ENCODE data around the gene ANO2.

Gene ANO2

DNA sequence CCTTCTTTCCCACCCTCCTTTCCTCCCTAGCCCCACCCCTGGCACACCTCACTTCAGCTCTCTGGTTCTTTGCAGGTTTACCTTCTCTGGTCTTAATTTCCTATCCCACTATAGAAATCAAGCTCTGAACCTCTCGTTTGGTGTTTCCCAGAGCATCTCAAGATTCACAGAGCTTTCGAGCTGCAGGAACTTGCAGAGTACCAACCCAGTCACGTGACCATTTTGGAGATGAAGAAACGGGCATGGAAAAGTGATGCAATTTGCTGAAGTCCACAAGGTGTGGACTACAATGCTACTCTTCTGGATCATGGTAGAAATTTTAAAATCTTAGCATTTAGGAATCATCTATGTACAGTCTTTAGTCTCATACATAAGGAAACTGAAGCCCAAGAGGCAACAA lies 307.4 kb downstream of the ANO2 start:
- Histone ChIP-seq H3K4me1 (ENCODE audit: control insufficient read depth, insufficient read depth, low read length) (no peaks in the 10 kb centered on the region; the same call in 1 of the 2 replicates), H3K27ac (ENCODE audit: low read depth, low read length) (no peak overlapping the region), H3K36me3 (ENCODE audit: control insufficient read depth, insufficient read depth, low read length) (no peaks in the 10 kb centered on the region), H3K9ac (ENCODE audit: low read length) (no peak overlapping the region), H3K4me3 (ENCODE audit: low read depth, low read length) (no peak overlapping the region), H3K9me3 (ENCODE audit: control insufficient read depth, insufficient read depth, low read depth, low read length) (no peaks in the 10 kb centered on the region), H3K27me3 (ENCODE audit: control insufficient read depth, insufficient read depth, low read length) (no peaks in the 10 kb centered on the region)

DNA sequence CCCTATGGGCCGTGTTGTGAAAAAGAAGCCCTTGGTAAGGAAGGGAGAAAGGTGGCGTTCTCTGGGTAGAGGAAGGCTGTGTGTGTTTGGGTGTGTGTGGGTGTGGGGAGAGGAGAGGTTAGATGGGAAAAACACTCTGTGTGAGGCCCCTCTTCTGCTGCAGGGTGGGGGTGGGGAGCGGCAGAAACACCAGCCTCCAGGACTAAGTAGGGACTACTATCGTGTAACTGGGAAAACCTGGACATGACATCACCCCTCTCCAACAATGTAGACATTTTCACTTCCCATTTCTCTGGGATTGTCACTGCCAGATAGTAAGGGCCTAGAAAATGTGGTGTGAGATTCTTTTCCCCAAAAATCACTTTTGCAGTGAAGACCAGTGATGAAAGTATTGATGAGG lies 308.2 kb downstream of the ANO2 start:
- Histone ChIP-seq H3K27ac (ENCODE audit: low read depth, low read length) (no peak overlapping the region), H3K27me3 (ENCODE audit: control insufficient read depth, insufficient read depth, low read length) (no peaks in the 10 kb centered on the region), H3K9me3 (ENCODE audit: control insufficient read depth, insufficient read depth, low read depth, low read length) (no peaks in the 10 kb centered on the region), H3K4me1 (ENCODE audit: control insufficient read depth, insufficient read depth, low read length) (no peaks in the 10 kb centered on the region; the same call in 1 of the 2 replicates), H3K36me3 (ENCODE audit: control insufficient read depth, insufficient read depth, low read length) (no peaks in the 10 kb centered on the region), H3K9ac (ENCODE audit: low read length) (no peak overlapping the region), H3K4me3 (ENCODE audit: low read depth, low read length) (no peak overlapping the region)

DNA sequence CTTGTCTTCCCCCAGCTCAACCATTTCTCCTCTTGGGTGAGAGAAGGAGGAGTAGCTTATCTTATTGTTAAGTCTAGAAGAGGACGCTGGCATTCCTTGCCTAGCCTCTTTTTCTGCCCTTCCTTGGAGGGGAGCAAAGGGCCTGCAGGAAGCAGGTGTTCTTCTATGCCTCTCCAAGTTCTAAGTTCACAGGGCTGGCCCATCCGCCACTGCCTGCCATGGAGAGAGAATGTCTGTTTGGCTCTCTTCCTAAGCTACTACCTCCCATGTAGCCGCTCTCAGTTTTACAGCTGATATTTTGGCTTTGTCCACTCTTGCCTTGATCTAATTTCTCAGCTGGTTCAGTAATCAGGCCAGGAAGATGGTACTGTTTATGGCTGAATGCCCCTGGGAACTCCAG lies 312.0 kb downstream of the ANO2 start:
- no peaks in the 10 kb centered on the region; the same call in 1 of the 2 replicates for H3K4me1 ChIP-seq (ENCODE audit: control insufficient read depth, insufficient read depth, low read length)

DNA sequence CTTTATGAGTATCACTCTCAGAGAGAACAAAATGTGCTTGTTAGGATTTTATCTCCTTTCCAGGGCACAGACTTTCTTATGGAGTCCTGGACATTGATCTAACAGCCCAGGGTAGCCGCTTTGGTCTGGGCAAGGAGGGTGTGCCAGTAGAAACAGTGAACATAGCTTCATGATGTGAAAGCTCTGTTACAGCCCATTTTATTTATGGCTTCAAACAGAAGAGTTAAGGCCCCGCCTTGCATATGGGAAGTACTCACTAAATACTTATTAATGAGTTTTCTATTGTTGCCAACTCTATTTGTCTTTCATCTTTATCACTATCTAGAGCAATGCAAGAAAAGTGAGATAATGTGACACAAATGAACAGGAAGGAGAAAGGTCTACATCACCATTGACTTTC lies 312.6 kb downstream of the ANO2 start:
- Histone ChIP-seq H3K27me3 (ENCODE audit: control insufficient read depth, insufficient read depth, low read length) (no peaks in the 10 kb centered on the region), H3K27ac (ENCODE audit: low read depth, low read length) (no peak overlapping the region), H3K4me1 (ENCODE audit: control insufficient read depth, insufficient read depth, low read length) (no peaks in the 10 kb centered on the region; the same call in 1 of the 2 replicates), H3K9ac (ENCODE audit: low read length) (no peak overlapping the region), H3K36me3 (ENCODE audit: control insufficient read depth, insufficient read depth, low read length) (no peaks in the 10 kb centered on the region), H3K9me3 (ENCODE audit: control insufficient read depth, insufficient read depth, low read depth, low read length) (no peaks in the 10 kb centered on the region), H3K4me3 (ENCODE audit: low read depth, low read length) (no peak overlapping the region)

More for the DNA sequence above, 312.0 kb downstream of the ANO2 start:
- Histone ChIP-seq H3K27me3 (ENCODE audit: control insufficient read depth, insufficient read depth, low read length) (no peaks in the 10 kb centered on the region), H3K9me3 (ENCODE audit: control insufficient read depth, insufficient read depth, low read depth, low read length) (no peaks in the 10 kb centered on the region), H3K9ac (ENCODE audit: low read length) (no peak overlapping the region), H3K27ac (ENCODE audit: low read depth, low read length) (no peak overlapping the region), H3K4me3 (ENCODE audit: low read depth, low read length) (no peak overlapping the region), H3K36me3 (ENCODE audit: control insufficient read depth, insufficient read depth, low read length) (no peaks in the 10 kb centered on the region)

DNA sequence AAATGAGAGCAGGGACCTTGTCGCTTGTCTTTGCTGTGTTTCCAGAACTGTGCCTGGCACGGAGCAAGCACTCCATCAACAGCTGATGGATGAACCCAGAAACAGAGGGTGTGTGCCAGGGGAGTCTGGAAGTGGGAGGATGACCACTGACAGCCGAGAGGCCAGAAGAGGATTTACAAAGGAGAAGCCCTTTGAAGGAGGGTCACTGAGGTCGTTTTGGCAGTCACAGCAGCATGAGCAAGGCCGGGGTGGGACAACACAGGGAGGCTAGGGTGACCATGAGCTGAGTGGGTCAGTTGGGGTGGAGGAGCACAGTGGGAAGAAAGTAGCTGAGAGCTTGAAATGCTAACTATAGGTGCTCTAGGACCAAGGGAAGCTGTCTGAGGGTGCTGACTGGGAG lies 313.6 kb downstream of the ANO2 start:
- Histone ChIP-seq H3K4me1 (ENCODE audit: control insufficient read depth, insufficient read depth, low read length) (no peaks in the 10 kb centered on the region), H3K9me3 (ENCODE audit: control insufficient read depth, insufficient read depth, low read depth, low read length) (no peaks in the 10 kb centered on the region), H3K36me3 (ENCODE audit: control insufficient read depth, insufficient read depth, low read length) (no peaks in the 10 kb centered on the region), H3K9ac (ENCODE audit: low read length) (no peak overlapping the region), H3K27me3 (ENCODE audit: control insufficient read depth, insufficient read depth, low read length) (no peaks in the 10 kb centered on the region), H3K4me3 (ENCODE audit: low read depth, low read length) (no peak overlapping the region), H3K27ac (ENCODE audit: low read depth, low read length) (no peak overlapping the region)

DNA sequence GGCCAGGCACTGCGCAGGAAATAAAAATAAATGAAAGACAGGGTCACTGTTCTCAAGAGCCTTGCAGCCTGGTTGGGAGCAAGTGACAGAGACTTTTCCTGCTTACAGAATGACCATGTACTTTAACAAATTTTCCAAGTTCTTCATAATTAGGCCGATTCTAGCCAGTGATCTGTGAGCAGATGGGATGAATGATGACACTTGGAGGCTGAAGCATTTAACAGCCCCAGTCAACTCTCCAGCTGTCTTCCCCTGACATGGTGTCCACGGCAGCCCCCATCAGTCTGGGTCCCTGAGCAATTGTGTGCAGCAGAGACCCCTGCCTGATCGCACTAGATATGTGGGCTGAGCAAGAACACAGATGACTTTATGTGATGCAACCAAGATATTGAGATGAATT lies 314.3 kb downstream of the ANO2 start:
- Histone ChIP-seq H3K4me3 (ENCODE audit: low read depth, low read length) (no peak overlapping the region), H3K9ac (ENCODE audit: low read length) (no peak overlapping the region), H3K27ac (ENCODE audit: low read depth, low read length) (no peak overlapping the region), H3K9me3 (ENCODE audit: control insufficient read depth, insufficient read depth, low read depth, low read length) (no peaks in the 10 kb centered on the region), H3K36me3 (ENCODE audit: control insufficient read depth, insufficient read depth, low read length) (no peaks in the 10 kb centered on the region), H3K4me1 (ENCODE audit: control insufficient read depth, insufficient read depth, low read length) (no peaks in the 10 kb centered on the region), H3K27me3 (ENCODE audit: control insufficient read depth, insufficient read depth, low read length) (no peaks in the 10 kb centered on the region)

DNA sequence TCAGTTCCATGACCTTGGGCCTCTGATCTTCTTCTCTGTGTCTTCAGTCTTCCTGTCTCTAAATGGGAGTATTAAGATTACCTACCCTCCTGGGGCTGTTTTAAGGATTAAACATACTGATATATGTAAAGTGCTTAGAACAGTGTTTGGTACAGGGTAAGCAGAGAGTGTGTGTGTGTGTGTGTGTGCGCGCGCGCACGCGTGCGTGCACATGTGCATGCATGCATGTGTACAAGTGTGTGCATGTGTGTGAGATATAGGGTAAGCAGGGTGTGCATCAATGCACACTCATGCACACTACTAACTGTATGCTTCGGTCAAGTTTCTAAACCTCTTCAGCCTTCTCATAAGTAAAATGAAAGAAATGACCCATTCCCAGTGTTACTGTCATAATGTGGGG lies 316.6 kb downstream of the ANO2 start:
- no peak overlapping the region for H3K4me3 ChIP-seq (ENCODE audit: low read depth, low read length)
- no peaks in the 10 kb centered on the region for H3K36me3 ChIP-seq (ENCODE audit: control insufficient read depth, insufficient read depth, low read length)
- H3K9ac ChIP-seq (ENCODE audit: low read length), result no peak overlapping the region
- H3K9me3 ChIP-seq (ENCODE audit: control insufficient read depth, insufficient read depth, low read depth, low read length), result no peaks in the 10 kb centered on the region
- no peaks in the 10 kb centered on the region for H3K27me3 ChIP-seq (ENCODE audit: control insufficient read depth, insufficient read depth, low read length)
- no peaks in the 10 kb centered on the region; the same call in 1 of the 2 replicates for H3K4me1 ChIP-seq (ENCODE audit: control insufficient read depth, insufficient read depth, low read length)
- H3K27ac ChIP-seq (ENCODE audit: low read depth, low read length), result no peak overlapping the region

DNA sequence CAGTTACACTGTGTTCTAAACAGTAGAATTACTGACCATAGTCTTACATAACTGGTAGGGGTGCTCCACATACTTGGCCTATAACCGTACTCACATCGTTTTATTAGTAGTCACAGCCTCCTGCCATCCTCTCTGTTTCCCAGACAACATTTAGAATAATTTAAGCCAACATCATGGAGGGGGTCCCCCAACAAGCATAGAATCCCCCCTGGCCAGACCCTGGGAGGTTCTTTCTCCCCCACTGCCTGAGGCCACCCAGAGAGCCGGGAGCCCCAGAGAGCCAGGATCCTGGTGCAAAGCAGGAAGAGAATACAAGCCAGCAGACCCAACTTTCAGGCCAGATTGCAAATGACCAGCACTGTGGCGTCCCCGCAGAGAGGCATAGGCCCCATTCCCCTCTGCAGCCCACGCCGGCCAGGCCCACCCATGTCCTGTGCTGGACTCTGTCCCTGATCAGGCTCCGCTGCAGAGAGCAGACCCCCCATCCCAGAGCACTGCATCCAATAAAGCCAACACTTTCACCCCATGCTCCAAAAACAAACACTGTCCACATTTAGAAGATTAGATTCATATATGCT lies 317.9 kb downstream of the ANO2 start:
- Histone ChIP-seq H3K27ac (ENCODE audit: low read depth, low read length) (no peak overlapping the region), H3K27me3 (ENCODE audit: control insufficient read depth, insufficient read depth, low read length) (no peaks in the 10 kb centered on the region), H3K9ac (ENCODE audit: low read length) (no peak overlapping the region), H3K36me3 (ENCODE audit: control insufficient read depth, insufficient read depth, low read length) (no peaks in the 10 kb centered on the region), H3K4me3 (ENCODE audit: low read depth, low read length) (no peak overlapping the region), H3K4me1 (ENCODE audit: control insufficient read depth, insufficient read depth, low read length) (no peaks in the 10 kb centered on the region; the same call in 1 of the 2 replicates), H3K9me3 (ENCODE audit: control insufficient read depth, insufficient read depth, low read depth, low read length) (no peaks in the 10 kb centered on the region)

DNA sequence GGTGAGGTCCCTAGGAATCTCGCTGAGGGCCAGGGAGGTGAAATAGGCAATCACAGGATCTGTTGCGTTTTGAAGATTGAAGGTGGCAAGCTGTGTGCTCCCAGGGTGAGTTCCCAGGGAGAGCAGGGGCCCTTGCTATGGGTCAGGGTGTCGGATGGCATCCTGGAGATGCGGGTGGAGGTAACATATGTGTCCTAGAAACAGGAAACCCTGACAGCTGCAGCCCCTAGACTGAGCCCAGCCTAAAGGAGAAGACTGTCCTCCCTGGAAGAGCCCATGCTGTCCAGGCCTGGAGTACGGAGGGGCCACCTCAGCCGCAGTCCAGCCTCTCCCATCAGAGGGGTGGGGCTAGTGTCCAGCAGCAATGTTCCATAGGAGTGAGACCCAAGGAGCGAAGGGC lies 318.9 kb downstream of the ANO2 start:
- H3K4me1 ChIP-seq (ENCODE audit: control insufficient read depth, insufficient read depth, low read length), result no peaks in the 10 kb centered on the region; the same call in none of the 2 replicates
- H3K27me3 ChIP-seq (ENCODE audit: control insufficient read depth, insufficient read depth, low read length), result no peaks in the 10 kb centered on the region
- H3K27ac ChIP-seq (ENCODE audit: low read depth, low read length), result no peak overlapping the region
- H3K9ac ChIP-seq (ENCODE audit: low read length), result no peak overlapping the region
- H3K36me3 ChIP-seq (ENCODE audit: control insufficient read depth, insufficient read depth, low read length), result no peaks in the 10 kb centered on the region
- no peaks in the 10 kb centered on the region for H3K9me3 ChIP-seq (ENCODE audit: control insufficient read depth, insufficient read depth, low read depth, low read length)
- no peak overlapping the region for H3K4me3 ChIP-seq (ENCODE audit: low read depth, low read length)

DNA sequence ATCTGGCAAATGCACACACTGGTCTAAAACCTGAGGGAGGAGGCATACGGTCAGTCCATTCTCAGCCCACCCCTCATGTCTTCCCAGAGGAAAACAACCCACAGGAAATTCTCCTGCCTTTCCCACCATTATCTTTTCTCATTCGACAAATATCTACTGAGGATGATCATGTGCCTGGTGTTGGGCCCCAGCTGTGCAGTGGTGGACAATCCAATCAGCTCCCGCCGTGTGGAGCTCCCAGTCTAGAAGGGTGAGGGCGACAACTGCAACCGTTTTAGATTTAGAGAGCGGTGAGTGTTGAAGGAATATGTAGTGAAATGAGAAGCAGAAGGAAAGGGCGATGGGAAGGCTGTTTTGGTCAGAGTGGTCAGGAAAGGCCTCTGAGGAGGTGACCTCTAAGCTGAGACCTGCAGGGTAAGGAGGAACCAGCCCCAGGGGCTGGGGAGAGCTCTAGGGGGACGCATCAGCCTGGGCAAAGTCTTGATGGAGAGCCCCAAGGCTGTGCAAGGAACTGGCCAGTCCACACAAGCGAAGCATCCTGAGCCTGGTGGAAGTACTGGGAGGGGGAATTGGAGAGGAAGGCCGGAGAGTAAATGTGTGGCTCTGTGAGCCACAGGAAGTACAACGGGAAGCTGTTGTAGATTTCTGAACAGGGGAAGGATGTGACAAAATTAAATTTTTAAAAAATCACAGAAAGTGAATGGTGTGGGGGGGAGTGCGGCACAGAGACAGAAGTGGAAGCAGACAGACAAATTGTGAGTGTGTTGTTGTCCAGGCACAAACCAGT lies 320.4 kb downstream of the ANO2 start:
- H3K4me3 ChIP-seq (ENCODE audit: low read depth, low read length), result no peak overlapping the region

DNA sequence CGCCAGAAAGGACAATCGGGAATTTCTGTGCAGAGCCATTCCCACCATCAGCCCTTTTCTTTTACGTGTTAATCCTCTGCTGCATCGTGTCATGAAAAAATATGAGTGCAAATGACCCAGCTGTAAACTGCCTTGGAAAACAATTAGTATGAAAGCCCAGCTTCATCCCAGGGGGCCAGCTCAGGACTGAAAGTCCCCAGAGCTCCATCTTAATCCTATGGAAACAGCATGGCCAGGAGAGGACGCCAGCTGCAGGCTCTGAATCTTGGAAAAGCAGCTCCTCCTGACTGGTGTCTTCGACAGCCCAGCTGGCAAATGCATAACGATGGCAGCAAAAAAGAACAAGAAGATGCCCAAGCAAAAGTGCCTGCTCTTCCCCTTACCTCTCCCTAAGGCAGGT lies 321.6 kb downstream of the ANO2 start:
- H3K9ac ChIP-seq (ENCODE audit: low read length), result no peak overlapping the region
- H3K27ac ChIP-seq (ENCODE audit: low read depth, low read length), result no peak overlapping the region
- no peaks in the 10 kb centered on the region for H3K36me3 ChIP-seq (ENCODE audit: control insufficient read depth, insufficient read depth, low read length)
- no peaks in the 10 kb centered on the region for H3K9me3 ChIP-seq (ENCODE audit: control insufficient read depth, insufficient read depth, low read depth, low read length)
- H3K4me3 ChIP-seq (ENCODE audit: low read depth, low read length), result no peak overlapping the region
- no peaks in the 10 kb centered on the region for H3K27me3 ChIP-seq (ENCODE audit: control insufficient read depth, insufficient read depth, low read length)
- no peaks in the 10 kb centered on the region; the same call in none of the 2 replicates for H3K4me1 ChIP-seq (ENCODE audit: control insufficient read depth, insufficient read depth, low read length)

More for the DNA sequence above, 320.4 kb downstream of the ANO2 start:
- H3K27me3 ChIP-seq (ENCODE audit: control insufficient read depth, insufficient read depth, low read length), result no peaks in the 10 kb centered on the region
- no peaks in the 10 kb centered on the region; the same call in none of the 2 replicates for H3K4me1 ChIP-seq (ENCODE audit: control insufficient read depth, insufficient read depth, low read length)
- no peaks in the 10 kb centered on the region for H3K9me3 ChIP-seq (ENCODE audit: control insufficient read depth, insufficient read depth, low read depth, low read length)
- no peaks in the 10 kb centered on the region for H3K36me3 ChIP-seq (ENCODE audit: control insufficient read depth, insufficient read depth, low read length)
- no peak overlapping the region for H3K27ac ChIP-seq (ENCODE audit: low read depth, low read length)
- H3K9ac ChIP-seq (ENCODE audit: low read length), result no peak overlapping the region

Measured in HUES6 (cell line).